BLaER1 treated with 17β-estradiol and CSF1 and Interleukin-3, amounts not matched to agents 10 nM and 100 nM (cell line): ENCODE data around the gene ZFAND2B.
A peak's percentile ranks its signal among the peaks of the same experiment; 100 is the strongest.

Source experiments
- H3K27ac ChIP-seq, 11 experiments: shearing (Covaris generic); formaldehyde crosslinking; 2 replicates each; pipeline ENCODE4 v1.8.1; 2022
- H3K27me3 ChIP-seq, 11 experiments: shearing (Covaris generic); formaldehyde crosslinking; 2 replicates each; pipeline ENCODE4 v1.8.1; 2022
- H3K36me3 ChIP-seq, 11 experiments: shearing (Covaris generic); formaldehyde crosslinking; 2 replicates each; pipeline ENCODE4 v1.8.1; 2022
- H3K4me1 ChIP-seq, 10 experiments: shearing (Covaris generic); formaldehyde crosslinking; 2 replicates each; pipeline ENCODE4 v1.8.1; 2022
- H3K4me2 ChIP-seq, 11 experiments: shearing (Covaris generic); formaldehyde crosslinking; 2 replicates each; pipeline ENCODE4 v1.8.1; 2022
- H3K4me3 ChIP-seq, 10 experiments: shearing (Covaris generic); formaldehyde crosslinking; 2 replicates each; pipeline ENCODE4 v1.8.1; 2022
- H3K9ac ChIP-seq, 11 experiments: shearing (Covaris generic); formaldehyde crosslinking; 2 replicates each; pipeline ENCODE4 v1.8.1; 2022
- H3K9me3 ChIP-seq, 11 experiments: shearing (Covaris generic); formaldehyde crosslinking; replicated peaks in 1 of 11; 2 replicates each; pipeline ENCODE4 v1.8.1; 2022
- H4K20me1 ChIP-seq, 11 experiments: shearing (Covaris generic); formaldehyde crosslinking; 2 replicates each; pipeline ENCODE4 v1.8.1; 2022
- Cebpa-rat ChIP-seq, 11 experiments: shearing (Covaris generic); IDR thresholded peaks; 2 replicates each; pipeline ENCODE4 v1.8.1; 2022

ZFAND2B gene

GRCh38 chr2:219163156-219163555 is 43.4 kb upstream of the ZFAND2B start:
- peaks cover 0 to 26% (median 2%) of the 10 kb centered on the region in 11 experiments; a peak in 13 of 22 replicates for H3K36me3 ChIP-seq
- peaks cover 11 to 15% (median 14%) of the 10 kb centered on the region in 10 experiments for H3K4me1 ChIP-seq
- peaks cover 0 to 11% (median 0%) of the 10 kb centered on the region in 11 experiments; a peak in 5 of 22 replicates for H4K20me1 ChIP-seq
- H3K27me3 ChIP-seq: no peaks in the 10 kb centered on the region
- no peak for TF ChIP-seq Cebpa-rat (IDR thresholded peaks at IDR 0.05)
- H3K27ac ChIP-seq: no peak overlapping the region
- H3K4me3 ChIP-seq: no peak overlapping the region
- H3K9ac ChIP-seq: no peak overlapping the region
- no peaks in the 10 kb centered on the region for H3K9me3 ChIP-seq
- H3K4me2 ChIP-seq: no peak overlapping the region

DNA sequence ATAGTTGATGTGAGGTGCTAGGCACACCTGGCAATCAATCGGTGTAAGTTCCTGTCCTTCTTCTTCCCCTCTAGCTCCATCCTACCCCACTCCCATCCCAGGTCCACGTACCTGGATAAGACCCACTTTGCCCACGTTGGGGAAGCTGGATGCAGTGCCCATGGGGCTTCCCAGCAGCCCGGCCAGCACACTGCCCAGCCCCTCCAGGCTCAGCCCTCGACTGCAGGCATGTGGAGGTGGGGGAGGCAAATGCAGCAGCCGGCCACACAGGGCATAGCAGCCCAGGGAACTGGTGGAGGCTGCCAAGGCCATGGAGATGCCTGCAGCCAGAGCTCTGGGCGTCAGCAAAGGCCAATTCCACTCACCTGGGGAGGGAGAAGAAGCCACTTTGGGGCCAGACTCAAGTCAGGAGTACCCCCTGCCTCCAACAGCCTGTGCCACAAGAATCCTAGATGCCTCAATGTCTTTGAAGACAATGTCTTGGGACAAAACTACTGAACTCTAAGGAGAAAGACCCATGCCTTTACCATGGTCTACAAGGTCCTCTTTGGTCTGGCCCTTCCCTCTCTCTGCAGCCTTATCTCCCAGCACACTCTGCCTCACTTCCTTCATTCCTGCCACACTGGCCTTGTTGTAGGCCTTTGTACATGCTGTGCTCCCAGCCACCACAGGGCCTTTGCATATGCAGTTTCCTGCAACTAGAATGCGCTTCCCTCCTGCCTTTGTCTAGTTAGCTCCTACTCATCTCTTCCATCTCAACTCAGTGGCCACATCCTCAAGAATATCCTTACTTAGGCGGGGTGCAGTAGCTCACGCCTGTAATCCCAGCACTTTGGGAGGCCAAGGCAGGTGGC is 41.3 kb upstream of the ZFAND2B start:
- Histone ChIP-seq H3K4me1 (peaks cover 6 to 10% (median 9%) of the 10 kb centered on the region in 10 experiments), H3K27ac (no peak overlapping the region), H3K9me3 (no peaks in the 10 kb centered on the region), H3K4me2 (no peak overlapping the region), H3K9ac (no peak overlapping the region; a peak in 1 of 22 replicates), H4K20me1 (0 out of 22 replicates have a peak, but pooled peaks cover 0 to 7% (median 0%) of the 10 kb centered on the region in 11 experiments), H3K27me3 (no peaks in the 10 kb centered on the region), H3K36me3 (peaks cover 0 to 25% (median 0%) of the 10 kb centered on the region in 11 experiments; a peak in 5 of 22 replicates), H3K4me3 (no peak overlapping the region)
- no peak for TF ChIP-seq Cebpa-rat (IDR thresholded peaks at IDR 0.05)

GRCh38 chr2:219167997-219168396 is 38.6 kb upstream of the ZFAND2B start:
- Histone ChIP-seq H3K4me2 (no peak overlapping the region), H3K4me3 (no peak overlapping the region), H4K20me1 (peaks cover 0 to 28% (median 12%) of the 10 kb centered on the region in 11 experiments; a peak in 12 of 22 replicates), H3K9me3 (no peaks in the 10 kb centered on the region), H3K4me1 (peaks cover 0 to 17% (median 0%) of the 10 kb centered on the region in 10 experiments; a peak in 2 of 20 replicates), H3K27me3 (no peaks in the 10 kb centered on the region), H3K27ac (no peak overlapping the region), H3K36me3 (peaks cover 14 to 49% (median 18%) of the 10 kb centered on the region in 11 experiments), H3K9ac (no peak overlapping the region)
- no peak for TF ChIP-seq Cebpa-rat (IDR thresholded peaks at IDR 0.05)

DNA sequence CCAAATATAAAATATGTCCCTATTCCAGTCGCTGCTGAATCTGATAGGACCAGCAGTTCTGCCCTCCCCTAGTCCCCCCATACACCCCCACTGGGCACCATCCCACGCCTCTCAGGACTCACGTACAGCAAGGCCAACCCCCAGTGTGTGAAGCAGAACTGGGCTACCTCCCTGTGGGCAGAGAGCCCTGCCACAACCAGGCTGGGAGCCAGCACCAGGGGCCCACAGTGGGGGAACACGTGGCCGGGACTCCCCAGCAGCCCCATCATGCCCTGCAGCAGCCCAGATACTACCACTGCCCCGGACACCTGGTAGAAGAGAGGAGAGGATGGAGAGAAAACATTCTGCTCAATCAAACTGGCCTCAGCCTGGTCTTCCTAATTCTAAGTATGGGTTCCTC is 38.1 kb upstream of the ZFAND2B start:
- TF ChIP-seq Cebpa-rat (IDR thresholded peaks at IDR 0.05): no peak

GRCh38 chr2:219168932-219169331 is 37.6 kb upstream of the ZFAND2B start:
- peaks cover 0 to 37% (median 19%) of the 10 kb centered on the region in 11 experiments; a peak in 13 of 22 replicates for H4K20me1 ChIP-seq
- H3K27ac ChIP-seq: no peak overlapping the region
- H3K9me3 ChIP-seq: no peaks in the 10 kb centered on the region
- peaks cover 23 to 58% (median 27%) of the 10 kb centered on the region in 11 experiments for H3K36me3 ChIP-seq
- peaks cover 0 to 26% (median 0%) of the 10 kb centered on the region in 10 experiments; a peak in 5 of 20 replicates for H3K4me1 ChIP-seq
- no peaks in the 10 kb centered on the region for H3K27me3 ChIP-seq
- H3K4me3 ChIP-seq: no peak overlapping the region
- H3K4me2 ChIP-seq: no peak overlapping the region
- no peak for TF ChIP-seq Cebpa-rat (IDR thresholded peaks at IDR 0.05)
- no peak overlapping the region; a peak in 1 of 22 replicates for H3K9ac ChIP-seq

More for the DNA sequence above, 38.1 kb upstream of the ZFAND2B start:
- H4K20me1 ChIP-seq: peaks cover 0 to 33% (median 18%) of the 10 kb centered on the region in 11 experiments; a peak in 13 of 22 replicates
- H3K36me3 ChIP-seq: peaks cover 19 to 54% (median 23%) of the 10 kb centered on the region in 11 experiments
- no peak overlapping the region for H3K4me3 ChIP-seq
- no peak overlapping the region; a peak in 1 of 22 replicates for H3K9ac ChIP-seq
- no peaks in the 10 kb centered on the region for H3K9me3 ChIP-seq
- no peak overlapping the region for H3K27ac ChIP-seq
- H3K27me3 ChIP-seq: no peaks in the 10 kb centered on the region
- H3K4me2 ChIP-seq: no peak overlapping the region
- H3K4me1 ChIP-seq: peaks cover 0 to 22% (median 0%) of the 10 kb centered on the region in 10 experiments; a peak in 5 of 20 replicates

DNA sequence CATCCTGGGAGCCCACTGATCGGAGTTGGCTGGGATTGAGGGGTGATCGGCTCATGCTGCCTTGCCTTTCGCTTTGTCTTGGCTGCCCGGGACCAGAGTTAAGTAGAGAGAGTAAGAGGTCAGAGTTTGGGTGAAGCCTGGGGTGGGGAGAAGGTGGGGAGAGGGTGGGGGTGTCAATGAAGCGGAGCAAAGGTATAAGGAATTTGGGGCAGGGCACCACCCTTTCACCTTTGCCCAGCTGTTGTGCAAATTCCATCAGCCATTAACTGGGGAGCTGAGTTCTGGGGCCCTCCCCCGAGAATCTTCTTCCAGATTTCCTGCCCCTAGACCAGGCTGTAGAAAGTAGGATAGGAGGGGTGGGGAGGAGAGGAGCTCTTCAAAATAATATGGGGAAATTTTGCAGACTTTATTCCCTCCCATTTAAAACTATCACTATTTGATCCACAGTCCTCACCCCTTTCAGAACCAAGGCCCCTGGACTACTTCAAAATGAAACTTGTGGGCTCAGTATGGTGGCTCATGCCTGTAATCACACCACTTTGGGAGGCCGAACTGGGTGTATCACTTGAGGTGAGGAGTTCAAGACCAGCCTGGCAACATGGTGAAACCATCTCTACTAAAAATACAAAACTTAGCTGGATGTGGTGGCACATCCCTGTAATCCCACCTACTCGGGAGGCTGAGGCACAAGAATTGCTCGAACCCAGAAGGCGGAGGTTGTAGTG is 36.5 kb upstream of the ZFAND2B start, which contains the start of gene SLC23A3:
TSS of gene SLC23A3 (minus strand) at position 100 of the 725 bp plus-strand sequence. CDS start at position 55, 45 bp downstream.
- H3K27me3 ChIP-seq: no peaks in the 10 kb centered on the region
- no peak within 1 kb of the TSS for H3K27ac ChIP-seq

GRCh38 chr2:219171231-219171651 is 35.3 kb upstream of the ZFAND2B start:
- peaks cover 11 to 46% (median 19%) of the 10 kb centered on the region in 10 experiments for H3K4me1 ChIP-seq

More for the DNA sequence above, 36.5 kb upstream of the ZFAND2B start, which contains the start of gene SLC23A3:
- peaks cover 1 to 38% (median 8%) of the 10 kb centered on the region in 10 experiments; a peak in 19 of 20 replicates for H3K4me1 ChIP-seq
- TF ChIP-seq Cebpa-rat (IDR thresholded peaks at IDR 0.05): no peak
- no peak within 1 kb of the TSS for H3K4me3 ChIP-seq
- peaks cover 0 to 48% (median 22%) of the 10 kb centered on the region in 11 experiments; a peak in 14 of 22 replicates for H4K20me1 ChIP-seq
- no peaks in the 10 kb centered on the region for H3K9me3 ChIP-seq
- H3K9ac ChIP-seq: peak within 1 kb of the TSS in 1 of 11 experiments; percentile 6; a peak in 2 of 22 replicates
- H3K4me2 ChIP-seq: no peak within 1 kb of the TSS
- H3K36me3 ChIP-seq: peaks cover 35 to 65% (median 39%) of the 10 kb centered on the region in 11 experiments

More at GRCh38 chr2:219171231-219171651, 35.3 kb upstream of the ZFAND2B start:
- Histone ChIP-seq H3K36me3 (peaks cover 35 to 63% (median 42%) of the 10 kb centered on the region in 11 experiments), H3K4me2 (peak overlapping the region in 1 of 11 experiments; percentile 38; a peak in 1 of 22 replicates), H3K9me3 (no peaks in the 10 kb centered on the region), H3K9ac (peak overlapping the region in 1 of 11 experiments; percentile 58; a peak in 1 of 22 replicates), H3K27me3 (no peaks in the 10 kb centered on the region), H3K27ac (no peak overlapping the region), H4K20me1 (peaks cover 0 to 57% (median 24%) of the 10 kb centered on the region in 11 experiments; a peak in 15 of 22 replicates), H3K4me3 (no peak overlapping the region)
- TF ChIP-seq Cebpa-rat (IDR thresholded peaks at IDR 0.05): no peak
